Measurements from ENCODE around the gene GNE.

Gene GNE

DNA sequence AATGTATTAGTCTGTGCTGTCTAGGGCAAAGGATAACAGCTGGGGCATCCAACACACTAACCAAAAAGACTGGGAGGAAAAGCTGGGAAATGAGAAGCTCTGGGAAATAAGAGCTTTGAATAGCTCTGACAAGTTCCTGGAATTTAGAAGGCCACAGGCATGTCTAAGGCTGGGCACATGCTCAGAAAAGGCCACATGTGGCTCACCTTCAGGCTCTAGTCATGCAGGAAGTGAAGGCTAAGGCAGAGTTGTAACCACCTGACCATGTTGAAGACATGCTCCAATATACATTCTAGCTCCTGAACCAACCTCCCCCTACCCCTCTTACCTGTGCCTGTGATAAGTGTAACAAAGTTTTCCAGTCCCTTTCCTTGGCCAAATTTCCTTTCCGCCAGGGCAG is 35.8 kb downstream of the GNE start:
- H2BK12ac ChIP-seq (ENCODE audit: low read length): no peak overlapping the region
- H3K79me1 ChIP-seq (ENCODE audit: low read depth, low read length): peaks cover 1% of the 10 kb centered on the region
- peaks cover 5 to 12% of the 10 kb centered on the region in 2 donors for H3K9me3 ChIP-seq (replicated peaks in 1 of 2; ENCODE audit: control insufficient read depth in 2 of 2, insufficient read depth in 1 of 2, low read depth in 1 of 2, low read length in 2 of 2)
- no peak for DNase-seq (ENCODE audit: low spot score)
- H4K8ac ChIP-seq (ENCODE audit: low read depth, low read length): no peak overlapping the region
- no peak overlapping the region for H2BK15ac ChIP-seq (ENCODE audit: low read length)
- H3K4me3 ChIP-seq (ENCODE audit: low read length in 2 of 2): no peak overlapping the region
- no peak overlapping the region for H3K9ac ChIP-seq (ENCODE audit: low read depth, low read length, poor library complexity)
- H3K4ac ChIP-seq (ENCODE audit: low read length): no peak overlapping the region
- H4K91ac ChIP-seq (ENCODE audit: low read depth, low read length, poor library complexity): no peak overlapping the region
- H2BK120ac ChIP-seq (ENCODE audit: low read depth, low read length): no peak overlapping the region
- no peak overlapping the region for H2AFZ ChIP-seq (ENCODE audit: low read length)
- WGBS, 2 donors (ENCODE audit: extremely low coverage in 2 of 2, insufficient read length in 2 of 2, insufficient replicate concordance in 1 of 2): no CpG with 5 or more reads among the region's 1 CpG
- H3K4me2 ChIP-seq (ENCODE audit: insufficient read depth, low read length, poor library complexity, severe bottlenecking): no peak overlapping the region
- peaks cover 46 to 97% of the 10 kb centered on the region in 2 donors for H3K36me3 ChIP-seq (replicated peaks in 1 of 2; ENCODE audit: control insufficient read depth in 2 of 2, insufficient read depth in 2 of 2, low read length in 2 of 2)
- no peak overlapping the region for H3K27ac ChIP-seq (replicated peaks; ENCODE audit: low read length)
- H2BK5ac ChIP-seq (ENCODE audit: low read length): no peak overlapping the region
- H3K23ac ChIP-seq (ENCODE audit: low read depth, low read length, poor library complexity): no peak overlapping the region
- H3K18ac ChIP-seq (ENCODE audit: low read length): no peak overlapping the region
- no peaks in the 10 kb centered on the region for H3K4me1 ChIP-seq (ENCODE audit: control insufficient read depth in 2 of 2, insufficient read depth in 1 of 2, low read depth in 1 of 2, low read length in 2 of 2)
- H2AK5ac ChIP-seq (ENCODE audit: low read depth, low read length): no peak overlapping the region
- H3K14ac ChIP-seq (ENCODE audit: low read length): no peak overlapping the region
- no peaks in the 10 kb centered on the region for H3K27me3 ChIP-seq (ENCODE audit: control insufficient read depth in 3 of 3, insufficient read depth in 3 of 3, low read depth in 1 of 3, low read length in 3 of 3)

DNA sequence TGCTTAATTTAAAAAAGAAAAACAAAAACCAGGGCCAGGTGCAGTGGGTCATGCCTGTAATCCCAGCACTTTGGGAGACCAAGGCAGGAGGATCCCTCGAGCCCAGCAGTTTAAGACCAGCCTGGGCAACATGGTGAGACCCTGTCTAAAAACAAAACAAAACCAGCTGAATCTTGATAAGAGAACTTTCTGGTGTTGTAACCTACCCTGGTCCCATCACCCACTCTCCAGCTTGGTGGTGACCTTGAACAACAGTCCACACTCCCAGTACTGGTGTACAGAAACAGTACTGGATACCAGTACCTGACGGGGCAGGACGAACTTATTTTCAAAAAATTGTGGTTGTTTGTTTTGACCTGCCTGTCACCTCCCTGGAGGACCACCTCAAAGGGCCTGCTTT is 36.6 kb downstream of the GNE start:
- H3K4ac ChIP-seq (ENCODE audit: low read length): no peak overlapping the region
- peaks cover 5 to 12% of the 10 kb centered on the region in 2 donors for H3K9me3 ChIP-seq (replicated peaks in 1 of 2; ENCODE audit: control insufficient read depth in 2 of 2, insufficient read depth in 1 of 2, low read depth in 1 of 2, low read length in 2 of 2)
- no peak overlapping the region for H2AFZ ChIP-seq (ENCODE audit: low read length)
- no peak overlapping the region for H2BK5ac ChIP-seq (ENCODE audit: low read length)
- H3K9ac ChIP-seq (ENCODE audit: low read depth, low read length, poor library complexity): no peak overlapping the region
- H3K79me1 ChIP-seq (ENCODE audit: low read depth, low read length): peaks cover 1% of the 10 kb centered on the region
- no peaks in the 10 kb centered on the region for H3K4me1 ChIP-seq (ENCODE audit: control insufficient read depth in 2 of 2, insufficient read depth in 1 of 2, low read depth in 1 of 2, low read length in 2 of 2)
- no peak overlapping the region for H3K4me2 ChIP-seq (ENCODE audit: insufficient read depth, low read length, poor library complexity, severe bottlenecking)
- H3K27me3 ChIP-seq (ENCODE audit: control insufficient read depth in 3 of 3, insufficient read depth in 3 of 3, low read depth in 1 of 3, low read length in 3 of 3): no peaks in the 10 kb centered on the region
- no peak overlapping the region for H3K14ac ChIP-seq (ENCODE audit: low read length)
- WGBS, 2 donors (ENCODE audit: extremely low coverage in 2 of 2, insufficient read length in 2 of 2, insufficient replicate concordance in 1 of 2): no CpG with 5 or more reads among the region's 3 CpGs
- no peak for DNase-seq (ENCODE audit: low spot score)
- H2BK12ac ChIP-seq (ENCODE audit: low read length): no peak overlapping the region
- H2BK15ac ChIP-seq (ENCODE audit: low read length): no peak overlapping the region
- H3K23ac ChIP-seq (ENCODE audit: low read depth, low read length, poor library complexity): no peak overlapping the region
- H4K91ac ChIP-seq (ENCODE audit: low read depth, low read length, poor library complexity): no peak overlapping the region
- H2BK120ac ChIP-seq (ENCODE audit: low read depth, low read length): no peak overlapping the region
- H3K4me3 ChIP-seq (ENCODE audit: low read length in 2 of 2): no peak overlapping the region
- peaks cover 46 to 97% of the 10 kb centered on the region in 2 donors for H3K36me3 ChIP-seq (replicated peaks in 1 of 2; ENCODE audit: control insufficient read depth in 2 of 2, insufficient read depth in 2 of 2, low read length in 2 of 2)
- no peak overlapping the region for H3K18ac ChIP-seq (ENCODE audit: low read length)
- no peak overlapping the region for H2AK5ac ChIP-seq (ENCODE audit: low read depth, low read length)
- H4K8ac ChIP-seq (ENCODE audit: low read depth, low read length): no peak overlapping the region
- H3K27ac ChIP-seq (replicated peaks; ENCODE audit: low read length): no peak overlapping the region

DNA sequence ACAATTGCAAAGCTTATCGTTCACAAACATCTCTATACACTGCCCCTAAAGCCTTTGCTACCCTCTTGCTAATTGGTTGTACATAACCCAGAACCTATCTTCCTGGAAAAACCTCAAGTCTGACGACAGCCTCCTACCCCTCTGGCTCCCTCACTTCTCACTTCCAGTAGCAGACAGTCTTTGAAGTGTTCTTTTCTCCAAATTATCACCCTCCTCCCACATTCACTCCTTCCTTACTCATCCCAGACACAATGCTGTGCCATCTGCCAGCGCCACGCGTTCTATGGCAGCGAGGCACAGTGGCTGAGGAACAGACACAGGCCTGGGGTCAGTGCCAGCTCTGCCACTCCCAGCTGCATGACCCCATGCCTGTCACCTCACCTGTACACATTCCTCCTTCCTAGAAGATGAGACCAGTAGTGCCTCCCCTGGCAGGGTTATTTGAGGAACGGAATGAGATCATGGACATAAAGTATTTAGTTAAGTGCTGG is 39.8 kb downstream of the GNE start:
- WGBS, 2 donors (ENCODE audit: extremely low coverage in 2 of 2, insufficient read length in 2 of 2, insufficient replicate concordance in 1 of 2): no CpG with 5 or more reads among the region's 7 CpGs
- Histone ChIP-seq H3K4me2 (ENCODE audit: insufficient read depth, low read length, poor library complexity, severe bottlenecking) (no peak overlapping the region), H3K4me1 (ENCODE audit: control insufficient read depth in 2 of 2, insufficient read depth in 1 of 2, low read depth in 1 of 2, low read length in 2 of 2) (no peaks in the 10 kb centered on the region), H2AFZ (ENCODE audit: low read length) (no peak overlapping the region), H3K18ac (ENCODE audit: low read length) (no peak overlapping the region), H3K27me3 (ENCODE audit: control insufficient read depth in 3 of 3, insufficient read depth in 3 of 3, low read depth in 1 of 3, low read length in 3 of 3) (no peaks in the 10 kb centered on the region), H2AK5ac (ENCODE audit: low read depth, low read length) (no peak overlapping the region), H3K79me1 (ENCODE audit: low read depth, low read length) (peaks cover 1% of the 10 kb centered on the region), H2BK12ac (ENCODE audit: low read length) (no peak overlapping the region), H3K27ac (replicated peaks; ENCODE audit: low read length) (no peak overlapping the region), H3K4me3 (ENCODE audit: low read length in 2 of 2) (no peak overlapping the region), H2BK120ac (ENCODE audit: low read depth, low read length) (no peak overlapping the region), H3K9me3 (replicated peaks in 1 of 2; ENCODE audit: control insufficient read depth in 2 of 2, insufficient read depth in 1 of 2, low read depth in 1 of 2, low read length in 2 of 2) (peaks cover 5 to 12% of the 10 kb centered on the region in 2 donors), H4K8ac (ENCODE audit: low read depth, low read length) (no peak overlapping the region), H4K91ac (ENCODE audit: low read depth, low read length, poor library complexity) (no peak overlapping the region), H3K36me3 (replicated peaks in 1 of 2; ENCODE audit: control insufficient read depth in 2 of 2, insufficient read depth in 2 of 2, low read length in 2 of 2) (peaks cover 46 to 94% of the 10 kb centered on the region in 2 donors), H3K23ac (ENCODE audit: low read depth, low read length, poor library complexity) (no peak overlapping the region), H2BK5ac (ENCODE audit: low read length) (no peak overlapping the region), H3K14ac (ENCODE audit: low read length) (no peak overlapping the region), H2BK15ac (ENCODE audit: low read length) (no peak overlapping the region), H3K4ac (ENCODE audit: low read length) (no peak overlapping the region), H3K9ac (ENCODE audit: low read depth, low read length, poor library complexity) (no peak overlapping the region)
- DNase-seq (ENCODE audit: low spot score): no peak

DNA sequence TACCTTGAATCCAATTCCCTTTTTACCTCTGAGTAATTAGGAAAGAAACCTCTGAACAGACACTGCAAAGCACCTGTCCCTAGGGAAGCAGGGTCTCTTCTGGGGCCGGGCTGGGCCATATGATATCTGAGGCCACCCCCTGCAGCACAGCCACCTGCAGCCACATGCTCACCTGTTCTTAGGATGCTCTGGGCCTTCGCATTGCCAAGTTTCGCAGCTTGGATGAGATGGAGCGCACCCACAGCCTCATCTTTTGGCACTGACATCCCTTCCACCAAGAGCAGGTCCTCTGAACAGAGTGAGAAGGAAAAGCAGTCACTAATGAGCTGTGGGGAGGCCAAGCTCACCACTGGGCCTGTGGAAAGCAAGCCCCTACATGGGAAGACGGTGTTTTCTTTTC is 40.2 kb downstream of the GNE start:
- H3K27me3 ChIP-seq (ENCODE audit: control insufficient read depth in 3 of 3, insufficient read depth in 3 of 3, low read depth in 1 of 3, low read length in 3 of 3): no peaks in the 10 kb centered on the region
- H4K91ac ChIP-seq (ENCODE audit: low read depth, low read length, poor library complexity): no peak overlapping the region
- no peak overlapping the region for H3K23ac ChIP-seq (ENCODE audit: low read depth, low read length, poor library complexity)
- no peak overlapping the region for H3K4me3 ChIP-seq (ENCODE audit: low read length in 2 of 2)
- peak overlapping the region; percentile 4 for H2BK12ac ChIP-seq (ENCODE audit: low read length)
- H2BK120ac ChIP-seq (ENCODE audit: low read depth, low read length): no peak overlapping the region
- peaks cover 4 to 8% of the 10 kb centered on the region in 2 donors for H3K9me3 ChIP-seq (replicated peaks in 1 of 2; ENCODE audit: control insufficient read depth in 2 of 2, insufficient read depth in 1 of 2, low read depth in 1 of 2, low read length in 2 of 2)
- no peak for DNase-seq (ENCODE audit: low spot score)
- no peak overlapping the region for H2BK5ac ChIP-seq (ENCODE audit: low read length)
- H3K4me1 ChIP-seq (ENCODE audit: control insufficient read depth in 2 of 2, insufficient read depth in 1 of 2, low read depth in 1 of 2, low read length in 2 of 2): no peaks in the 10 kb centered on the region
- no peak overlapping the region for H2AK5ac ChIP-seq (ENCODE audit: low read depth, low read length)
- H3K4me2 ChIP-seq (ENCODE audit: insufficient read depth, low read length, poor library complexity, severe bottlenecking): no peak overlapping the region
- H2AFZ ChIP-seq (ENCODE audit: low read length): no peak overlapping the region
- no peak overlapping the region for H3K18ac ChIP-seq (ENCODE audit: low read length)
- H3K79me1 ChIP-seq (ENCODE audit: low read depth, low read length): peaks cover 1% of the 10 kb centered on the region
- no peak overlapping the region for H4K8ac ChIP-seq (ENCODE audit: low read depth, low read length)
- H3K4ac ChIP-seq (ENCODE audit: low read length): no peak overlapping the region
- H3K36me3 ChIP-seq (replicated peaks in 1 of 2; ENCODE audit: control insufficient read depth in 2 of 2, insufficient read depth in 2 of 2, low read length in 2 of 2): peaks cover 45 to 94% of the 10 kb centered on the region in 2 donors
- no CpG with 5 or more reads among the region's 5 CpGs for WGBS, 2 donors (ENCODE audit: extremely low coverage in 2 of 2, insufficient read length in 2 of 2, insufficient replicate concordance in 1 of 2)
- H2BK15ac ChIP-seq (ENCODE audit: low read length): no peak overlapping the region
- H3K9ac ChIP-seq (ENCODE audit: low read depth, low read length, poor library complexity): no peak overlapping the region
- no peak overlapping the region for H3K14ac ChIP-seq (ENCODE audit: low read length)
- no peak overlapping the region for H3K27ac ChIP-seq (replicated peaks; ENCODE audit: low read length)

Data from neuronal stem cell (in vitro differentiated cells).